ENCODE data around the gene POU6F1.

DNA sequence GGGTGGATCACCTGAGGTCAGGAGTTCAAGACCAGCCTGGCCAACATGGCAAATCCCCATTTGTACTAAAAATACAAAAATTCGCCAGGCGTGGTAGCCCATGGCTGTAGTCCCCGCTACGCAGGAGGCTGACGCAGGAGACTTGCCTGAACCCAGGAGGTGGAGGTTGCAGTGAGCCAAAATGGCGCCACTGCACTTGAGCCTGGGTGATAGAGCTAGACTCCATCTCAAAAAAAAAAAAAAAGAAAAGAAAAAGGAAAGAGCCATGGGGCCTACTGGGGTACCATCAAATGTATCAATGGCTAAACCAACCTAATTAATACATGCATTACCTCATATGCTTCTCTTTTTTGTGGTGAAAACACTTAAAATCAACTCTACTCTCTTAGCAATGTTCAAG lies 55.6 kb downstream of the POU6F1 start:
- TF ChIP-seq CTCF (conservative IDR thresholded peaks at IDR 0.05; ENCODE audit: low read depth, low read length) (no peak), EZH2 (IDR thresholded peaks at IDR 0.05; ENCODE audit: low read length, unreplicated experiment) (no peak), EZH2phosphoT487 (IDR thresholded peaks at IDR 0.05; ENCODE audit: borderline replicate concordance, low read length) (no peak)

Measured in PC-3 (cell line).